GM12873 (cell line): ENCODE measurements around the gene HYI.

Source experiments
- TF ChIP-seq, protein P1 (sequence below): IDR thresholded peaks from 2 replicates; pipeline ENCODE4 v1.5.1; 2012; ENCODE audit warnings: low read depth, mild to moderate bottlenecking, moderate library complexity, low read length, control low read depth; ENCODE audit not compliant: insufficient read depth; ENCODE audit errors: missing control alignments

Gene HYI

DNA sequence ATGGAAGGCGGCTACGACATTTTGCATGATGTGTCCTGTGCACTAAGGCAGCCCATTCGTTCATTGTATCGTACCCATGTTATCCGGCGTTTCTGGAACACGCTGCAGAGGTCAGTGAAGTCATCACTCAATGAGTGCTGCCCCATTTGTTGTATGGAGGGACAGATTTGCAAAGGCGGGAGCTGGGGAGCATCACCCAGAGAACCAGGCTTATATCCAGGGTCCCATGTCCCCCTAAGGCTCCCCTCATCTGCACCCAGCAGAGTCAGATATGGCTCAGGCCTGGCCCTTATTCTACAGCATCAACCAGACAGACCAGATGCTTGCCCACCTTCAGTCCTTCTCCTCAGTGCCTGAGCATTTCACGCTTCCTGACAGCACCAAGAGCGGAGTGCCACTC is 32.9 kb downstream of the HYI start:
- TF ChIP-seq, protein P1, sequence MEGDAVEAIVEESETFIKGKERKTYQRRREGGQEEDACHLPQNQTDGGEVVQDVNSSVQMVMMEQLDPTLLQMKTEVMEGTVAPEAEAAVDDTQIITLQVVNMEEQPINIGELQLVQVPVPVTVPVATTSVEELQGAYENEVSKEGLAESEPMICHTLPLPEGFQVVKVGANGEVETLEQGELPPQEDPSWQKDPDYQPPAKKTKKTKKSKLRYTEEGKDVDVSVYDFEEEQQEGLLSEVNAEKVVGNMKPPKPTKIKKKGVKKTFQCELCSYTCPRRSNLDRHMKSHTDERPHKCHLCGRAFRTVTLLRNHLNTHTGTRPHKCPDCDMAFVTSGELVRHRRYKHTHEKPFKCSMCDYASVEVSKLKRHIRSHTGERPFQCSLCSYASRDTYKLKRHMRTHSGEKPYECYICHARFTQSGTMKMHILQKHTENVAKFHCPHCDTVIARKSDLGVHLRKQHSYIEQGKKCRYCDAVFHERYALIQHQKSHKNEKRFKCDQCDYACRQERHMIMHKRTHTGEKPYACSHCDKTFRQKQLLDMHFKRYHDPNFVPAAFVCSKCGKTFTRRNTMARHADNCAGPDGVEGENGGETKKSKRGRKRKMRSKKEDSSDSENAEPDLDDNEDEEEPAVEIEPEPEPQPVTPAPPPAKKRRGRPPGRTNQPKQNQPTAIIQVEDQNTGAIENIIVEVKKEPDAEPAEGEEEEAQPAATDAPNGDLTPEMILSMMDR: no peak

DNA sequence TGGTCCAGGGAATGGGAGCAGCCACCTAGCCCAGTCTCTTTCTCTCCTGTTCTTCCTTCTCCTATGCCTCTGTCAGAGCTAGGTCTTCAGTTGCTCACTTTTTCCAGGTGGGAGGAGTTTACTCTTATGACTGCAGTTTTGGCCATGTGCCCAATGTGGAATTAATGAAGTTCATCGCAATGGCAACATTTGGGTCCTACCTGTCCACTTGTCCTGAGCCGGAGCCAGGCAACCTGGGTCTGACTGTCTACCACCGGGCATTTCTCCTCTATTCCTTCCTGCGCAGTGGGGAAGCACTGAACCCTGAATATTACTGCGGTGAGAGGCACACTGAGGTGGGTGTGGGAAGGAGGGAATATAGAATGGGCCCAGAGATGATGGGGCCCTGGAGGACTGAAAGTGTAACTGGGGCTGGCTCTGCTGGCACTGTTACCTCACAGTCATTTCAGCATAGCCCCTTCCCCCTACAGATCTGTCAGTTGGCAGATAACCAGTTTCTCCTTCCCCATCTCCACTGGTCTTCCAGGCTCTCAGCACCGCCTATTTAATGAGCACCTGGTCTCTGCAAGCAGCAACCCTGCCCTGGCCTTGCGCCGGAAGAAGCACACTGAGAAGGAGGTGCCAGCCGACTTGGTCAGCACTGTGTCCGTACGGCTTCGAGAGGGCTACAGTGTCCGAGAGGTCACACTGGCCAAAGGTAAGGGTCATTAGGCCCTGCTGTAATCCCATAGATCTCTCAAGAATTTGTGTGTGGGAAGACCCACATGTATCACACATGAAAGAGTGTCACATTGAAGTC is 33.9 kb downstream of the HYI start:
- TF ChIP-seq, protein P1: no peak

- TF ChIP-seq, protein P1: no peak
Observed at GRCh38 chr1:43418858-43419257, 34.9 kb downstream of the HYI start.

DNA sequence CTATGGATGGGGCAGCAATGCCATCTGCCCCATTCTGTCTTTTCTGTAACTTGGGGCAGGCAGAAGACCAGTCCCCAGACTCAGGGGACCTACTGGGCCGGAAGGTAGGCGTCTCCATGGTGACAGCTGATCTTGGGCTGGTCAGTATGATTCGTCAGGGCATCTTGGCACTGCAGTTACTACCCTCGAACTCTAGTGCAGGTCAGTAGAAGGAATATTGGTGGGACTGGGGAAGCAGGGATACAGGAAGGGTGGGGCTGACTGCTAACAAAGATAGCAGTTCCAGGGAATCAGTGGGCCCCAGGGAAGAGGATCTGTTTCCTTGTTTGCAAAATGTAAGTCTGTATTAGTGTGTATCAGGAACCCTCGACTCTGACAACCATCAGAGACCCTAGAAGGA is 37.8 kb downstream of the HYI start:
- TF ChIP-seq, protein P1: no peak

DNA sequence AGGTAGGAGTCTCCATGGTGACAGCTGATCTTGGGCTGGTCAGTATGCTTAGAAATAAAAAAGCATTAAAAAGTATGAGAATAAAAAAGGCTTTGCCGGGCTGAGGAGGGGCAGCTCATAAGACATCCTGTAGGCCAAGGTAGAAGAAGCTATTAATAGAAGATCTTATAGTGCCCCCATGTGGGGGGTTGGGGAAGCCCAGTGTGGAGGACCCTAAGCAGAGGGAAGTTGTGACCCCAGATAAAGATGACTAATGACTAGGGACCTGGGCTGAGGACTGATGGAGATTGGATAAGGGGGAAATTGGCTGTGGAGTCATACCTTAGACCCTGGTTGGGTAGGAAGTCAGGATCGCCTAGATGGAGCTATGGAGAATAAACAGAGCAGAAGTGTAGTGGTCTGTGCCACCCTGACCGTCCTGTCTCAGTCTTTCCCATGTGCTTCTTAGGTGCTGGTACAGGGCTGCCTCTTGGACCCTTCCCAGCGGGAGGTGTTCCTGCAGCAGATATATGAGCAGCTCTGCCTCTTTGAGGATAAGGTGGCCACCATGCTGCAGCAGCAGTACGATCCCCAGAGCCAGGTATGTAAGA is 39.0 kb downstream of the HYI start:
- TF ChIP-seq, protein P1: peak; percentile 62

DNA sequence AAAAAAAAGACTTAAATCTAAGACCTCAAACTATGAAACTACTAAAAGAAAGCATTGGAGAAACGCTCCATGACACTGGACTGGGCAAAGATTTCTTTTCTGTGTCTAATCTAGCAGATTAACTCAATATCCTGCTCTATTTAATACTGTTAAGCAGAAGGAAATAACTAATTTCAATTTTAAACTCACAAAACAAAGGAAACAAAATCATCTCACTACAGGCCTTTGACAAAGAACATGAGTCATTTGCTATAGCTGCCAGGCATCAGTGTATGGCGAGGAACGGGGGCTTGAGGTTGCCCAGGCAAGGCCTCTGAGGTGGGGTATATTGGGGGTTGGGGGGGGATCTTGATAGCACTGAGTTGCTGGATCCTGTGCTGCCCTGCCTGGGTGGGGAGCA is 43.2 kb downstream of the HYI start:
- TF ChIP-seq, protein P1: no peak

- TF ChIP-seq, protein P1: no peak
Observed at GRCh38 chr1:43405876-43406234, 47.9 kb downstream of the HYI start.
